Measurements from ENCODE around the gene PLD6. TPM values are rescaled to one million over a fixed set of nuclear protein-coding genes. Genes with fewer than 3 reads are reported as not detected.

The PLD6 gene
- total RNA-seq, 1 donor from 2014 or later, result 0.92 TPM

DNA sequence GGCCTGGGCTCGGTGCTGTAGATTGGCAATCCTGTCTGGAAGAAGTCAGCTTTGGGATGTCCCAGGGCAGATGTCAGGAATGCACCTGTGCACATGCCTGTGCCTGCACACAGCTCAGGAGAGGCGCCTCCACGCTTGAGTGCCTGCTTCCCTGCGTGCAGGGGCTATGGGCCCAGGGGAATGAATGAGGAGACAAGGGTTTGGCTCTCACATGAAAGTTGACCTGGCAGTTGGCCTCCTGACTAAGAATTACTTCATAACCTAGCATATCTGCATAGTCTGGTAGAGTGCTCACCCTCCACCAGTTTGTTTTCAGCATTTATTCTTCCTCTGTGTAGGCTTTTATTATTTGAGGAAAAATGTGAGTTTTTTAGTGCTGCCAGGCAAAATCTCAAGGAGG lies 50.0 kb downstream of the PLD6 start:
- H3K4me3 ChIP-seq (ENCODE audit: low read depth, low read length), result no peak overlapping the region
- TF ChIP-seq, protein P1, sequence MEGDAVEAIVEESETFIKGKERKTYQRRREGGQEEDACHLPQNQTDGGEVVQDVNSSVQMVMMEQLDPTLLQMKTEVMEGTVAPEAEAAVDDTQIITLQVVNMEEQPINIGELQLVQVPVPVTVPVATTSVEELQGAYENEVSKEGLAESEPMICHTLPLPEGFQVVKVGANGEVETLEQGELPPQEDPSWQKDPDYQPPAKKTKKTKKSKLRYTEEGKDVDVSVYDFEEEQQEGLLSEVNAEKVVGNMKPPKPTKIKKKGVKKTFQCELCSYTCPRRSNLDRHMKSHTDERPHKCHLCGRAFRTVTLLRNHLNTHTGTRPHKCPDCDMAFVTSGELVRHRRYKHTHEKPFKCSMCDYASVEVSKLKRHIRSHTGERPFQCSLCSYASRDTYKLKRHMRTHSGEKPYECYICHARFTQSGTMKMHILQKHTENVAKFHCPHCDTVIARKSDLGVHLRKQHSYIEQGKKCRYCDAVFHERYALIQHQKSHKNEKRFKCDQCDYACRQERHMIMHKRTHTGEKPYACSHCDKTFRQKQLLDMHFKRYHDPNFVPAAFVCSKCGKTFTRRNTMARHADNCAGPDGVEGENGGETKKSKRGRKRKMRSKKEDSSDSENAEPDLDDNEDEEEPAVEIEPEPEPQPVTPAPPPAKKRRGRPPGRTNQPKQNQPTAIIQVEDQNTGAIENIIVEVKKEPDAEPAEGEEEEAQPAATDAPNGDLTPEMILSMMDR (conservative IDR thresholded peaks at IDR 0.05; ENCODE audit: low read depth, low read length), result no peak
- peak; percentile 32 for DNase-seq (ENCODE audit: low read depth)

DNA sequence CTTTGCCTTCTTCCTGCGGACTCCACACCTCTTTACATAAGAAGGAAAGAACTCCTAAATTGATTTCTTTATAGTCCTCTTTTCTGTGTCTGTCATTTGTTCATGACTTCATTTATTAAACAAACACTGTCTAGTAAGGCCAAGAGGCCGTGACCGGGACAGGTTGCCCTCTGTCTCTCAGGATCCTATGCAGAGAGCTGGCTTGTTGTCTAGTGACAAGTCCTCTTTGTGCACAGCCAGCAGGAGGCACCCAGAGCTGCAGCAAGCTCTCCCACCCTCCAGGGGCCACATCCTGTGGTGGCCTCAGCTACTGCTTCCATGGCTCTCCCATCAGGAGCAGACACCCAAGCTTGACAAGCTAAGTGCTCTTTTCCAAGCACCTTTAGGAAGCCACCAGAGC lies 50.6 kb downstream of the PLD6 start:
- H3K4me3 ChIP-seq (ENCODE audit: low read depth, low read length), result no peak overlapping the region
- TF ChIP-seq, protein P1 (conservative IDR thresholded peaks at IDR 0.05; ENCODE audit: low read depth, low read length), result peak; percentile 5

DNA sequence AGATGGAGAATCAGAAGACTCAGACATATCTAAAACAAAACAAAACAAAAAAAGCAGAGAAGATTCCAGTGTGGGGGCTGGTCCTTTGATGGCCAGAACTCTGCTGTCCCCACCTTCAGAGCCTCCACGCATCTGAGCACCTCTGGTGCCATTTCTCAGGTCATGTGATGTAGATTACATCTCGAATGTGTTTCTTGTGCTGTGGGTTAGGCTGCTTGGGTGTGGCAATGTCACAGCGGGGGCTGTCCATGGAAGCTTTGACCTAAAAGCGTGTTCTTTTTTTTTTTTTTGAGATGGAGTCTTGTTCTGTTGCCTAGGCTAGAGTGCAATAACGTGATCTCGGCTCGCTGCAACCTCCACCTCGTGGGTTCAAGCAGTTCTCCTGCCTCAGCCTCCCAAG lies 51.2 kb downstream of the PLD6 start:
- no peak overlapping the region for H3K4me3 ChIP-seq (ENCODE audit: low read depth, low read length)
- TF ChIP-seq, protein P1 (conservative IDR thresholded peaks at IDR 0.05; ENCODE audit: low read depth, low read length), result no peak
- no peak for DNase-seq (ENCODE audit: low read depth)

More for the DNA sequence above, 50.6 kb downstream of the PLD6 start:
- no peak for DNase-seq (ENCODE audit: low read depth)

DNA sequence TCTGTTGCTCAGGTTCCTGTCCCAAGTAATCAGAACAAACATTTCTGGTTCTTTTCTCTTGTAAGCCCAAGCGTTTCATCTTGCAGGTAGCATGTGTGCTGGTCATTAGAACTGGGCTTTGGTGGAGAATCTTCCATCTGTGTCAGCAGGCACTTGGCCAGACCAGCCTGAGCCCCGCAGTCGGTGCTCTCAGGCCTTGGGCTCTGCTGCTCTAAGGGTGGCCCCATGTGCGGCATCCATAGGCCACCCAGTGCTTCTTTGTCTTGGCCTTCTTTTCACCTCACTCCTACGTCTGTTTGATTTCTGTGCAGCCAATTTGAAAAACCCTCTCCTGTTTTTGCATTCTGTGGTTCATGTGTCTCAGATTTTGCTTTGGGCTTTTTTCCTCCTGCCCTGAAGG lies 51.6 kb downstream of the PLD6 start:
- DNase-seq (ENCODE audit: low read depth), result no peak
- H3K4me3 ChIP-seq (ENCODE audit: low read depth, low read length), result no peak overlapping the region
- TF ChIP-seq, protein P1 (conservative IDR thresholded peaks at IDR 0.05; ENCODE audit: low read depth, low read length), result no peak

DNA sequence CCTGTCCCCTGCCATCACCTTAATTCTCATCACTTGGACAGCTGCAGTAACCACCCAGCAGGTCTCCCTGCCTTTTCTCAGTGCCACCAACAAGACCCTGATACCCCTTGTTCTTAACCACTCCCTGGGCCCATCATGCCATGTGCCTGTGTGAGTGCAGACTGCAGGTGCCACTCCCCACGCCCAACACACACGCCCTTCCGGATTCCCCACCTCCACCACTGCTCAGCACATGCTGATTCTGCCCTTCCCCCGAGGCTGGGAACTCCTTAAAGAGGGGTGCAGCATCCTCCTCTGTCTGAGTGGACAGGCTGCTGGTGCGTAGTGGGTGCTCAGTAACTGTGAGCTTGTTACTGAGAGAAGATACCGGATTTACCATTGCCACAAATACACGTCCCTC lies 52.4 kb downstream of the PLD6 start:
- no peak overlapping the region for H3K4me3 ChIP-seq (ENCODE audit: low read depth, low read length)
- no peak for DNase-seq (ENCODE audit: low read depth)
- TF ChIP-seq, protein P1 (conservative IDR thresholded peaks at IDR 0.05; ENCODE audit: low read depth, low read length), result no peak

DNA sequence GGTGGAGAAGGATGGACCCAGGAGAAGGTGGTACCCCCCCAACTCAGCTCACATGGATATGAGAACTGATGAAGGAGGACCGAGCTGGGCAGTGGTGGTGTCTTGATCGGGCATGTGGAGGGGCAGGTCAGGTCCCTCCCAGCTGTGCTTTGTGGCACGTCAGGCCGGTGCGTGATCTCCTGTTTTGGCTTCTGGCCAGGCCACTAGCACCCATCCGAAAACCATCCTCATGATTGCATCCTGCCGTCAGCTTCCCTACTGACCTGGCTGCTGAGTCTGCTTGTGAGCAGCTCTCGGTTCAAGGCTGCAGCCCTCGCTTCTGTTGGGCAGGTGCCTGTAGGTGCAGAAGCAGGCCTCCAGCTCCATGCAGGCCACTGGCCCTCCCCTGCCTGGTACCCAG lies 53.1 kb downstream of the PLD6 start:
- TF ChIP-seq, protein P1 (conservative IDR thresholded peaks at IDR 0.05; ENCODE audit: low read depth, low read length), result no peak
- no peak for DNase-seq (ENCODE audit: low read depth)
- H3K4me3 ChIP-seq (ENCODE audit: low read depth, low read length), result no peak overlapping the region

DNA sequence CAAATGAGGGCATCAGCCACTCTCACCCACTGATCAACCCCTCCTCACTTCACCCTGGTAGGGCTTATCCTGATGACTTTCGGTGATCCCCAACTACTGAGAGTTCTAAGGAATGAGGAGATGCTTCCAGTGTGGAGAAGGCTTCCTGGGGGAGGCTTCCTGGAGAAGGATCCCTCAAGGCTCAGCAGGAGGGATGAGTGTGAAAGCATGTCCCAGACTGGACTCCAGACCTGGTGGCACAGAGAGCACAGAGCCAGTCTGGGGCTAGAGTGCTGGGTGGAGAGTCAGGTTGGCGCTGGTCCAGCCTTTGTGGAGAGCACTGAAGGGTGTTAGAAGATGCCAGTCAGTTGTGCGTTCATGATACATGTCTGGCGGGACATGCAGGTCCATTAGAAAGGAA lies 53.7 kb downstream of the PLD6 start:
- H3K4me3 ChIP-seq (ENCODE audit: low read depth, low read length), result no peak overlapping the region
- DNase-seq (ENCODE audit: low read depth), result no peak
- TF ChIP-seq, protein P1 (conservative IDR thresholded peaks at IDR 0.05; ENCODE audit: low read depth, low read length), result no peak
